T-helper 2 cell treated with Interferon-gamma antibody and Interleukin-4, amounts not matched to agents 5 μg/mL and 100 μg/mL, for 36 hours (primary cell): Measurements from ENCODE around the gene NAPG.
"Not testable (repeated sequence)": the region's sequence is repeated elsewhere in the genome, so short reads cannot be mapped to it uniquely, and the experiment has no call there.

ENCODE experiments used
- DNase-seq: peaks from one replicate; pipeline ENCODE4 v3.0.0; 2021; ENCODE audit warnings: low spot score
- H3K27ac Mint-ChIP-seq: one replicate; pipeline ENCODE4 v1.8.0; 2021; ENCODE audit warnings: mild to moderate bottlenecking, mixed read lengths
- H3K27me3 Mint-ChIP-seq: one replicate; pipeline ENCODE4 v1.8.0; 2021; ENCODE audit warnings: low read depth, mixed read lengths
- H3K36me3 Mint-ChIP-seq: one replicate; pipeline ENCODE4 v1.8.0; 2021; ENCODE audit warnings: low read depth, mixed read lengths
- H3K4me1 Mint-ChIP-seq: one replicate; pipeline ENCODE4 v1.8.0; 2021; ENCODE audit warnings: low read depth, mixed read lengths
- H3K4me3 Mint-ChIP-seq: one replicate; pipeline ENCODE4 v1.8.0; 2022; ENCODE audit warnings: mild to moderate bottlenecking, moderate library complexity, mixed read lengths
- H3K9me3 Mint-ChIP-seq: one replicate; pipeline ENCODE4 v1.8.0; 2021; ENCODE audit warnings: mixed read lengths

Gene NAPG

GRCh38 chr18:10543277-10543676 is 17.4 kb downstream of the NAPG start:
- DNase-seq = no peak
- H3K9me3 Mint-ChIP-seq = no peaks in the 10 kb centered on the region
- H3K27ac Mint-ChIP-seq = no peak overlapping the region
- H3K4me1 Mint-ChIP-seq = no peaks in the 10 kb centered on the region
- H3K4me3 Mint-ChIP-seq = no peak overlapping the region
- peaks cover 49% of the 10 kb centered on the region for H3K36me3 Mint-ChIP-seq
- no peaks in the 10 kb centered on the region for H3K27me3 Mint-ChIP-seq

- no peak overlapping the region for H3K4me3 Mint-ChIP-seq
- DNase-seq = no peak
- no peaks in the 10 kb centered on the region for H3K9me3 Mint-ChIP-seq
- H3K27me3 Mint-ChIP-seq = no peaks in the 10 kb centered on the region
- H3K27ac Mint-ChIP-seq = no peak overlapping the region
- peaks cover 45% of the 10 kb centered on the region for H3K36me3 Mint-ChIP-seq
- no peaks in the 10 kb centered on the region for H3K4me1 Mint-ChIP-seq
Observed at GRCh38 chr18:10544093-10544748, 18.4 kb downstream of the NAPG start.

GRCh38 chr18:10546557-10547300 is 20.9 kb downstream of the NAPG start:
- no peaks in the 10 kb centered on the region for H3K27me3 Mint-ChIP-seq
- H3K4me3 Mint-ChIP-seq = no peak overlapping the region
- no peak overlapping the region for H3K27ac Mint-ChIP-seq
- no peaks in the 10 kb centered on the region for H3K9me3 Mint-ChIP-seq
- no peaks in the 10 kb centered on the region for H3K4me1 Mint-ChIP-seq
- peaks cover 42% of the 10 kb centered on the region for H3K36me3 Mint-ChIP-seq
- DNase-seq = no peak

GRCh38 chr18:10552226-10552625 is 26.4 kb downstream of the NAPG start:
- no peak for DNase-seq
- no peaks in the 10 kb centered on the region for H3K9me3 Mint-ChIP-seq
- H3K36me3 Mint-ChIP-seq = peaks cover 61% of the 10 kb centered on the region
- no peaks in the 10 kb centered on the region for H3K4me1 Mint-ChIP-seq
- no peak overlapping the region for H3K27ac Mint-ChIP-seq
- no peak overlapping the region for H3K4me3 Mint-ChIP-seq
- H3K27me3 Mint-ChIP-seq = no peaks in the 10 kb centered on the region

GRCh38 chr18:10556251-10556650 is 30.4 kb downstream of the NAPG start:
- H3K9me3 Mint-ChIP-seq, H3K4me3 Mint-ChIP-seq, H3K4me1 Mint-ChIP-seq, H3K27ac Mint-ChIP-seq, DNase-seq, H3K27me3 Mint-ChIP-seq: not testable (repeated sequence)
- peaks cover 40% of the 10 kb centered on the region for H3K36me3 Mint-ChIP-seq

GRCh38 chr18:10557085-10557677 is 31.4 kb downstream of the NAPG start:
- no peak overlapping the region for H3K27ac Mint-ChIP-seq
- no peak overlapping the region for H3K4me3 Mint-ChIP-seq
- H3K9me3 Mint-ChIP-seq = no peaks in the 10 kb centered on the region
- H3K27me3 Mint-ChIP-seq = no peaks in the 10 kb centered on the region
- H3K4me1 Mint-ChIP-seq = peaks cover 4% of the 10 kb centered on the region
- peaks cover 35% of the 10 kb centered on the region for H3K36me3 Mint-ChIP-seq
- DNase-seq = no peak

- Mint-ChIP-seq H3K27ac (no peak overlapping the region), H3K36me3 (peaks cover 29% of the 10 kb centered on the region), H3K4me1 (peaks cover 4% of the 10 kb centered on the region), H3K27me3 (no peaks in the 10 kb centered on the region), H3K9me3 (no peaks in the 10 kb centered on the region), H3K4me3 (no peak overlapping the region)
- DNase-seq = no peak
Observed at GRCh38 chr18:10558243-10558966, 32.6 kb downstream of the NAPG start.

- Mint-ChIP-seq H3K9me3 (no peaks in the 10 kb centered on the region), H3K4me3 (no peak overlapping the region), H3K27me3 (no peaks in the 10 kb centered on the region), H3K36me3 (peaks cover 27% of the 10 kb centered on the region), H3K4me1 (peaks cover 4% of the 10 kb centered on the region), H3K27ac (no peak overlapping the region)
- no peak for DNase-seq
Observed at GRCh38 chr18:10558967-10559298, 33.1 kb downstream of the NAPG start.

- Mint-ChIP-seq H3K4me1 (peaks cover 5% of the 10 kb centered on the region), H3K4me3 (peak overlapping the region; percentile 56), H3K9me3 (no peaks in the 10 kb centered on the region), H3K27ac (no peak overlapping the region), H3K27me3 (no peaks in the 10 kb centered on the region), H3K36me3 (peaks cover 20% of the 10 kb centered on the region)
- no peak for DNase-seq
Observed at GRCh38 chr18:10559553-10560451, 34.0 kb downstream of the NAPG start.

GRCh38 chr18:10560452-10561045 is 34.7 kb downstream of the NAPG start:
- Mint-ChIP-seq H3K27ac (no peak overlapping the region), H3K4me3 (no peak overlapping the region)

GRCh38 chr18:10562773-10563160 is 36.9 kb downstream of the NAPG start:
- H3K4me1 Mint-ChIP-seq = peaks cover 8% of the 10 kb centered on the region
- no peak overlapping the region for H3K4me3 Mint-ChIP-seq
- H3K27me3 Mint-ChIP-seq = no peaks in the 10 kb centered on the region
- peaks cover 1% of the 10 kb centered on the region for H3K36me3 Mint-ChIP-seq
- DNase-seq = no peak
- H3K27ac Mint-ChIP-seq = no peak overlapping the region
- no peaks in the 10 kb centered on the region for H3K9me3 Mint-ChIP-seq

More at GRCh38 chr18:10560452-10561045, 34.7 kb downstream of the NAPG start:
- Mint-ChIP-seq H3K4me1 (peaks cover 8% of the 10 kb centered on the region), H3K27me3 (no peaks in the 10 kb centered on the region), H3K9me3 (no peaks in the 10 kb centered on the region), H3K36me3 (peaks cover 15% of the 10 kb centered on the region)
- DNase-seq = peak; percentile 43

GRCh38 chr18:10563886-10564285 is 38.1 kb downstream of the NAPG start:
- H3K27me3 Mint-ChIP-seq = no peaks in the 10 kb centered on the region
- no peak overlapping the region for H3K27ac Mint-ChIP-seq
- H3K36me3 Mint-ChIP-seq = peaks cover 1% of the 10 kb centered on the region
- H3K4me3 Mint-ChIP-seq = no peak overlapping the region
- no peak for DNase-seq
- H3K4me1 Mint-ChIP-seq = peaks cover 8% of the 10 kb centered on the region
- no peaks in the 10 kb centered on the region for H3K9me3 Mint-ChIP-seq
